Epithelial cell of alveolus of lung (primary cell): ENCODE results near the gene SLC13A4. TPM values are rescaled to one million over a fixed set of nuclear protein-coding genes. Genes with fewer than 3 reads are reported as not detected.

Experiments
- total RNA-seq: library from RNA; depleted of rRNA; stranded (reverse); fragments of >200 nt; gene quantifications from 2 replicates; pipeline ENCODE4 v1.2.1, GENCODE V29; 2015

Gene SLC13A4, protein sequence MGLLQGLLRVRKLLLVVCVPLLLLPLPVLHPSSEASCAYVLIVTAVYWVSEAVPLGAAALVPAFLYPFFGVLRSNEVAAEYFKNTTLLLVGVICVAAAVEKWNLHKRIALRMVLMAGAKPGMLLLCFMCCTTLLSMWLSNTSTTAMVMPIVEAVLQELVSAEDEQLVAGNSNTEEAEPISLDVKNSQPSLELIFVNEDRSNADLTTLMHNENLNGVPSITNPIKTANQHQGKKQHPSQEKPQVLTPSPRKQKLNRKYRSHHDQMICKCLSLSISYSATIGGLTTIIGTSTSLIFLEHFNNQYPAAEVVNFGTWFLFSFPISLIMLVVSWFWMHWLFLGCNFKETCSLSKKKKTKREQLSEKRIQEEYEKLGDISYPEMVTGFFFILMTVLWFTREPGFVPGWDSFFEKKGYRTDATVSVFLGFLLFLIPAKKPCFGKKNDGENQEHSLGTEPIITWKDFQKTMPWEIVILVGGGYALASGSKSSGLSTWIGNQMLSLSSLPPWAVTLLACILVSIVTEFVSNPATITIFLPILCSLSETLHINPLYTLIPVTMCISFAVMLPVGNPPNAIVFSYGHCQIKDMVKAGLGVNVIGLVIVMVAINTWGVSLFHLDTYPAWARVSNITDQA
- not detected in 2 replicates for total RNA-seq

DNA sequence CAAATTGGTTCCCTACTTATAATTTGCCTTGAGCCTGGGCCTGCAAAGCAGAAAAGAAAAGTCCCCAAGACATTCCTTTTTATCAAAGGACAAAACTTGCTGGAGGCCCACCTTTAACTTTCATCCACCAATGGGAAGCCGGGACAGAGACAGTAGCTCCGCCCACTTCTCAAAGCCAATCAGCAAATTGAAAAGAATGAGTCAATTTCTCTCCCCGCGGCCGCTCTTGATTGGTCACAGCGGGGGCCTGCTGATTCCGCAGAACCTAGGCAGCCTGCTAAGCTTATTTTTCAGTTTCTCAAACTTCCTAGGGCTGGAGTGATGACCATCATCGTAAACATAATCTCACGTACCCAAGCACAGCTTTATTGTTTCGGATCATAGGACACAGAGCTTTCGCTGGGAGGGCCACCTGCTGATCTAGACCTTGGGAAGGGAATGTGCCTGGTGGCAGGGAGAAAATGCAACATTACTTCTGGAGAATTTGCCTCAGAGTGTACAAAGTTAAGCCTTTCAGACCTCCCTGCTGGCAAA is at the start of gene SLC13A4:
TSS of gene SLC13A4 (minus strand) at position 51 of the 534 bp plus-strand sequence. CDS start 690 bp downstream, outside the sequence.

DNA sequence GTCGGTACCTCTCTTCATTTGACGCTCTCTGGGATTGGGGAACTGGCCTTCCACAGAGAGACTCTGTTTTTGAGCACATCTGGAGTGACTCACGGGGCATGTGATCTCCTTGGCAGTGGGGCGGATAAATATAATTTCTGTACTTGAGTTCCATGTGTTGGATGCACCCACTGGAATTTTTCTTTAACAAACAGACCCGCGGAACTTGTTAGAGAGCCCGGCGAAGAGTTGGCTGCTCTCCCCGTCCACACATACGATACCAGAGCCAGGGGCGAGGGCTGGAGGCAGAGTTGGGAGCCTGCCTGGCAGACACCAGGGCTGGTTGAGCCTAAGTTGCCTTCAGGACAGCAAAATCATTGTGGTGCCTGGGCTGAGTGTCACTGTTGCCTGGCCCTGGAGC is 20.8 kb upstream of the SLC13A4 start, which contains the start of gene FAM180A:
TSS of gene FAM180A (minus strand) at position 44 of the 400 bp plus-strand sequence. CDS start 233 bp downstream, outside the sequence.

DNA sequence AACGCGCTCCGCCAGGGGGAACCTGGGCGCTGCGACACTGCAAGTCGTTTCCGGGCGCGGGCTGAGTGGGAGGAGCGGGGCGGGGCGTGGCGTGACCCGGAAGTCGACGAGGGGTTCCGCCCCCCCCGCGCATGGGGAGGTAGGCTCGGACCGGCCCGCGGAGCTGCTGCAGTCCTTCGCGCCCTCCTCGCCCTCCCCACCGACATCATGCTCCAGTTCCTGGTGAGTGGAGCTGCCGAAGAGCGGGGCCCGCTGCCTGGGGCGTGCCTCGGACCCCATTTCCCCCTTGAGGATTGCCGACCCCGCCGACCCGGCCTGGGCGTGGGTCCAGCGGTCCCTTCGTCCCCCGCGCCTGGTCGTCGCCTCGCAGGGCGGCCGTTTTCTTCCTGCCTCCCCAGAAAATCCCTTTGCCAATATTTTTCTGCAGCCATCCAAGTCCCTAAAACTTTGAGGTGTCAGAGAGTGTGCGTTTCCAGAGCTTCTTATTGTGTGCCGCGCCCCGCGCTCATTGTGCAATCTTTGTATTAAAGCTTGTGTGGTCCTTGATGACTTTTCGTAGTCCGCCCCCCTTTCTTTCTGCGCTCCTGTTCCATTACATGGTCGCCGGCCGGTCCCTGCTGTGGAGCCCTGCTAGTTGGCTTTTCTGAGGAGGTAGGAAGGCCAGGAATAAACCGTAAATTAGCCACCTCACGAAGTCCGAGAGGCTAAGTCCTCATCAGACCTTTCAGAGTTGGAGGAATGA is 65.4 kb downstream of the SLC13A4 start, which contains the start of gene STMP1:
TSS of gene STMP1 (plus strand) at position 142 of the 742 bp plus-strand sequence.

Other genes with a start within 250 kb of the SLC13A4 start
- 7.2 and 15.4 TPM in 2 replicates for gene CNOT4, start 218.1 kb downstream of the SLC13A4 start, total RNA-seq
- gene NUP205, start 170.3 kb downstream of the SLC13A4 start, total RNA-seq = 38.2 and 51.5 TPM in 2 replicates
- gene STMP1, start 65.7 kb downstream of the SLC13A4 start, total RNA-seq = 19.9 and 24.3 TPM in 2 replicates
- 3.6 TPM in 1 of 2 replicates, not detected in the other for gene FAM180A, start 20.6 kb upstream of the SLC13A4 start, total RNA-seq
- gene MTPN, start 249.2 kb upstream of the SLC13A4 start, total RNA-seq = 126 and 142 TPM in 2 replicates